HL-60 (cell line): Measurements from ENCODE around the gene SSX2IP.

Source experiments
- CTCF ChIP-seq: IDR thresholded peaks from one replicate; pipeline ENCODE4 v1.5.1; 2011; ENCODE audit warnings: low read length, control low read depth, inconsistent platforms; ENCODE audit not compliant: insufficient read depth
- POLR2AphosphoS5 ChIP-seq: IDR thresholded peaks from 2 replicates; pipeline ENCODE4 v1.6.1; 2012; ENCODE audit warnings: low read depth

GRCh38 chr1:84611091-84611490 lies 79.2 kb downstream of the SSX2IP start:
- no peak for TF ChIP-seq CTCF
- no peak for TF ChIP-seq POLR2AphosphoS5
